DMS153 treated with DMSO at 0.1 percent for 48 hours (cell line): Measurements from ENCODE around the gene TMEM87A.
A peak's percentile ranks its signal among the peaks of the same experiment; 100 is the strongest.
"Not testable (repeated sequence)": the region's sequence is repeated elsewhere in the genome, so short reads cannot be mapped to it uniquely, and the experiment has no call there.

Experiments
- DNase-seq: peaks from one replicate; lab custom pipeline; 2025; ENCODE audit not compliant: unreplicated experiment; lab: John Stamatoyannopoulos, UW

TMEM87A gene

GRCh38 chr15:42270996-42271395 lies 2.2 kb downstream of the TMEM87A start:
- DNase-seq: no peak

GRCh38 chr15:42270551-42270950 lies 2.7 kb downstream of the TMEM87A start:
- no peak for DNase-seq

GRCh38 chr15:42267286-42267685 lies 5.9 kb downstream of the TMEM87A start:
- DNase-seq: no peak

GRCh38 chr15:42264795-42265194 lies 8.4 kb downstream of the TMEM87A start:
- no peak for DNase-seq

DNA sequence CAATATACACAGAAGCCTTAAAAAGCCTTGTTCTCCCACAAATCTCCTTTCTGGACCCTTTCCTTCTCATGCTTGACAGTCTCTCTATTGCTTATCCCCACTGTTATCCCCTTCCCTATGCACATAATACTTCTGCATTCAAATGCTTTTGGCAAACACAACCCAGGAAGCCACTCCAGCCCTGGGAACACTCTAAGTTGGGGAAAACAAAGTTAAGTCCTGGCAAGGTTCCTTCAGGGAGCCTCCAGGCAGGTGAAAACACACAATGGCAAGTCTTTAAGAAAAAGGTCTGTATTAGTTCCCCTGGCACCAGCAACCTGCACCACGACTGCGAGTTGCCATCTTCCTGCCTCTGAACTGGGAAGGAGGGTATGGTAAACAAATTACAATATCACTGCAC lies 19.9 kb downstream of the TMEM87A start:
- DNase-seq: no peak

DNA sequence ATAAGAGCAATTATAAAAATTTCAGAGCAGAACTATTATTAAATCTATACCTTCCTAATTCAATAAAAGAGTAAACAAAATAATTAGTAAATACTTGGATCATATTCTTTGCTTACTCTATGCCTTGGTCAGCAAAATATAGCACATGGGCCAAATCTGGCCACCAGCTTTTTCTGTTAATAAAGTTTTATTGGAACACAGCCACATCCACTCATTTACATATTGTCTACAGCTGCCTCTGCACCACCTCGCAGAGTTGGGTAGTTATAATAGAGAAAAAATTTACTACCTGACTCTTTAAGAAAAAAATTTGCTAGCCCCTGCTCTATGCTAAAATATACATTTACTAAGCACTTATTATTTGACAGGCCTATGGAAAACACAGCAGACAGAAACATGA lies 32.4 kb downstream of the TMEM87A start:
- DNase-seq: no peak

DNA sequence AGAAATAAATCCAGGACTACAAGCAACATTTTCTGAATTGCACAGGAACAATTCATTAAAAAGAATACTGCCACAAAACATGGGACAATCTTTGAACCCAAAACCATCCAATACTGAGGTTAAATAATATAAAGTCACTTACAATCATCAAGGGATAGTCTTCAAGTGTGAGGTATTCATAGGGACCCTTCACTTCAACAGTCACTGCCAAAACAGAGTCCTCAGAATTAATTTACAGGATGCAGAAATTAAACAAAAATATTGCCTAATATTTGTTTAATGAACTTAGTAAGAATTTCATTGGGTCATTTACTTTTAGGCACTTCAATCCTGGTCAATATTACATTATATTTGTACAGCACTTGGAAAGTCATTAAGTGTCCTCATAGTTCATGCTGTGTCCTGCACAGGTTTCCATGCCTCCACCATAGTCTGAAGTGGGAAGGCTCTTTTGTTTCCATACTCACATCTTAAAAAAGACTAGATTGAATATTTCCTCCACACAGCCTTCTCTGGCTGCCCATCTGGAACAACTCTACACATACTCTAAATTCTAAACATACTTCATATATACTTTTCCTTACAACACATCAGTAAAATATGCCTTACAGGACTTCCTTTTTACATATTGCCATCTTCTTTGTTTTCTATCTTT lies 33.6 kb downstream of the TMEM87A start:
- DNase-seq: no peak

DNA sequence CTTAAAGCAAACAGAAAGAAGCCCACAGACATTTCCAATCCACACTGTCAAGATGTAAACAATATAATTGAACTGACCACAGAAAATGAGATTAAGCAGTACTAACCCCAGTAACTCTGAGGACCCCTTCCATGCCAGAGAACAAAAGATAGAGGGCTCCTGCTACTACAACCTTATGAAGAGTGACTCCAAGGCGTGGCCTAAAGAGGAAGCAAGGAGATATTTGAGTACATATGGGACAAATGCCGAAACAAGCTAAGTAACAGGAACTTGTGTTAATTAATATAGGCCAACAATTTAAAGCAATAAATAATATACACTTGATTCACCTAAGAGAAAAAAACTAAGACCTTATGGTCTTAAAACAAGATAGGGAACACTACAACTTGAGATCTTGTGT lies 40.1 kb downstream of the TMEM87A start:
- DNase-seq: no peak

DNA sequence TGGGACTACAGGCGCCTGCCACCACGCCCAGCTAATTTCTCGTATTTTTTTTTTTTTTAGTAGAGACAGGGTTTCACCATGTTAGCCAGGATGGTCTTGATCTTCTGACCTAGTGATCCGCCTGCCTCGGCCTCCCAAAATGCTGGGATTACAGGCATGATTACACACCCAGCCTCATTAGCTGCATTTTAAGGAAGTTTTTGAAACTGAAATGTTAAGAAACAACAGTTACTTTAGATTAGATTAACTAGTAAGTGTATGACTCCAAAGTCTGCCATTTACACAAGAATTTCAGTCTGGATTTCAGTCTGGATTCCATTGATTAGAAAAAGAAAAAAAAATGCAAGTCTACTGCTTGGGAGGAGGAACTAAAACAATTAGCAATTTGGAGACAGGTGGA lies 40.6 kb downstream of the TMEM87A start:
- DNase-seq: no peak

GRCh38 chr15:42231088-42231487 lies 42.1 kb downstream of the TMEM87A start:
- DNase-seq: no peak

DNA sequence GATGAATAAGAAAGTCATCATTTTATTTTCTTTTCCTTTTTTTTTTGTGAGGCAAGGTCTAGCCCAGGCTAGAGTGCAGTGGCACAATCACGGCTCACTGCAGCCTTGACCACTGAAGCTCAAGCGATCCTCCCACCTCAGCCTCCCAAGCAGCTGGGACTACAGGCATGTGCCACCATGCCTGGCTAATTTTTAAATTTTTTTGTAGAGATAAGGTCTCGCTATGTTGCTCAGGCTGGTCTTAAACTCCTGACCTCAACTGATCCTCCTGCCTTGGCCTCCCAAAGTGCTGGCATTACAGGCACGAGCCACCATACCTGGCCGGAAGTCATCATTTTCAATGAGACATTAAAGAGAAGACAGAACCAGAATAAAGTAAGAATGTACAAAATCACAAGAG lies 44.3 kb downstream of the TMEM87A start:
- DNase-seq: not testable (repeated sequence)

GRCh38 chr15:42228036-42228435 lies 45.2 kb downstream of the TMEM87A start:
- DNase-seq: no peak

DNA sequence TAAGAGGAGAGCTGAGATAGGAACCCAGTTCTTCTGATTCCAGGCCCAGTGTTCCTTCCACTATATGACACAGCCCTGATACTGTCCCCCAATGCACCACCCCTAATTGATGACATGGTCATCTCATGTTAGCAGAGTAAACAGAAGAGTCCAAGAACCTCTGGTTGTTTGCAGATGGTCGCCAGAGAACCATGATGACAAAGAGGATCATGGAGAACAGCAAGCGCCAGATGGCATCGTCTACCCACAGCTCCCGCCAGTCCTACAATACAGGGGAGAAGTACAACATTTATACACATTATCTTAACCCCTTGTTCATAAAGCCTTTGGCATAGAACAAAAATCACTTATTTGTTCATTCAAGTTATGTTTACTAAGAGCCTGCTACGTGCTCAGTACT lies 46.6 kb downstream of the TMEM87A start:
- DNase-seq: no peak

DNA sequence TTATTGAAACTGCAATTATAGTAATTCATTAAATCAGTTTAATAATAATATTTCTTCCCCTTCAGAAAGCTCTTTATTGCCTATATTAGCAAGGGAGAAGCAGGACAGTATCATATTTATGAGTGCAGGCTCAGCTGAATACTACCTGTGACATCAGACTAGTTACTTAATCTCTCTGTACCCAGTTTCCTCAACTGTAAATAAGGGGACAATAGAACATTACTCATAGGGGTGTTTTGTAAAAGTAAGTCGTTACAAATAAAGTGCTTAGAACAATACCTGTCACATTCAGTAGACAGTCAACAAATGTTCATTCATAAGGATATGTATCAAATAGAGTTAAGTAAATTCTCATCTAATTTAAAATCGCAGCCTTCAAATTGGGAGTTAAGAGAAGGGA lies 53.0 kb downstream of the TMEM87A start:
- no peak for DNase-seq

GRCh38 chr15:42218953-42219592 lies 54.2 kb downstream of the TMEM87A start:
- no peak for DNase-seq

DNA sequence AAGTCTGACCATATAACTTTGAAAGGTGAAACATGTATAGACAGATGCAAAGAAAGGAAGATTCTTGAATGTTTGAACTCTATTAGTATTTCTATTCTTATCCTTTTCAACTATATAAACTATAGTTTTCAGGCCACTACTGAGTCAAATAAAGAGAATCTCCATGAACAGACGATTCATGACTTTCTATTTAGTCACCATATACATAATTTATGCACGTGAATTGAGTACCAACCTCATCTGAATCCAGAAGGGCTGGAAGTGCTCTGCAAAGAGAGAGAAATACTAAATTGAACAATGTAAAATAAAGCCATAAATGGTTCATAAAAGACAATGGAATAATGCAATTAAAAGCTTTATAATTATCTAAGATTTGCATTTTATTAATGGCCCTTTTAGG lies 55.7 kb downstream of the TMEM87A start:
- no peak for DNase-seq

GRCh38 chr15:42215913-42216829 lies 57.1 kb downstream of the TMEM87A start:
- no peak for DNase-seq

- no peak for DNase-seq
Measured at GRCh38 chr15:42214600-42214999, 58.6 kb downstream of the TMEM87A start.

- no peak for DNase-seq
Measured at GRCh38 chr15:42213511-42213910, 59.7 kb downstream of the TMEM87A start.

DNA sequence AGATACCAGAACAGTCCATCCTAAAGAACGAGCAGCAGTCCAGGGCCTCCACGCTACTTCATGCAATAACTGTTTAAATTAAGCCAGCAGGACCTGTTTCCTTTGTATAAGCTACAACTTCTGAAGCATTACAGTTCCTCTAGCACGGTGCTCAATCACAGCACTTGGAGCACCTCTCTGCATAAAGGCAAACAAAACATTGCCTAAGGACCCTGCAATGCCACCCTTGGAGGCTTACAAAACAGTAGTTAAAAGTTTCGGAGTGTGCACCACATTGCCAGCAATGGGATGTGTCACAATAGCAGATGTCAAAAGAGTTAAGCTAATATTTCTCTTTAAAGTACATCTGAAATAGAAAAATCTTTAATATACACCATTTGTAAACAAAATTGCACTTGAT lies 62.5 kb downstream of the TMEM87A start:
- no peak for DNase-seq

GRCh38 chr15:42207674-42208579 lies 65.3 kb downstream of the TMEM87A start, which contains the start of gene VPS39:
Gene VPS39, minus strand, starts transcription at chr15:42208304. Its CDS starts 151 bp downstream, at chr15:42208153.
- DNase-seq: peak; percentile 31
